Natural killer cell (primary cell): ENCODE measurements around the gene STIL. TPM values are rescaled to one million over a fixed set of nuclear protein-coding genes. Genes with fewer than 3 reads are reported as not detected.

Source experiments
- ATAC-seq, 3 donors: fragments of 150-1000 bp in 2 of 3; fragments of 200-7000 bp in 1 of 3; cut with Tn5 transposase; 1 replicate in 1 of 3; 2 replicates in 2 of 3; pipeline ENCODE4 v1.10.0; 2021; ENCODE audit warnings: mild to moderate bottlenecking in 2 of 3, moderate library complexity in 2 of 3
- DNase-seq, 2 donors: peaks; one replicate each; pipeline versions ENCODE4 v3.0.0 to v3.0.0-alpha.2; 2013 to 2021; ENCODE audit warnings: mixed read lengths in 1 of 2
- H3K27ac ChIP-seq: one replicate; pipeline ENCODE4 v1.5.1; 2013; ENCODE audit warnings: mild to moderate bottlenecking, low read length
- H3K27me3 ChIP-seq: one replicate; pipeline ENCODE4 v1.6.1; 2013; ENCODE audit warnings: low read length; ENCODE audit not compliant: control insufficient read depth, insufficient read depth
- H3K36me3 ChIP-seq: one replicate; pipeline ENCODE4 v1.6.1; 2013; ENCODE audit warnings: low read length; ENCODE audit not compliant: control insufficient read depth, insufficient read depth
- H3K4me1 ChIP-seq: one replicate; pipeline ENCODE4 v1.6.1; 2013; ENCODE audit warnings: low read length; ENCODE audit not compliant: control insufficient read depth, insufficient read depth
- H3K4me3 ChIP-seq: one replicate; pipeline ENCODE4 v1.5.1; 2013; ENCODE audit warnings: low read length
- H3K9me3 ChIP-seq: one replicate; pipeline ENCODE4 v1.6.1; 2013; ENCODE audit warnings: low read length; ENCODE audit not compliant: control insufficient read depth, insufficient read depth
- H3K27ac Mint-ChIP-seq, 2 donors: one replicate each; pipeline ENCODE4 v1.8.0; 2022; ENCODE audit warnings: mild to moderate bottlenecking in 2 of 2, mixed read lengths in 2 of 2, moderate library complexity in 1 of 2
- H3K27me3 Mint-ChIP-seq, 2 donors: one replicate each; pipeline ENCODE4 v1.8.0; 2022; ENCODE audit warnings: low read depth in 2 of 2, mixed read lengths in 2 of 2
- H3K36me3 Mint-ChIP-seq: one replicate; pipeline ENCODE4 v1.8.0; 2022; ENCODE audit warnings: mixed read lengths
- H3K4me1 Mint-ChIP-seq, 2 donors: one replicate each; pipeline ENCODE4 v1.8.0; 2022; ENCODE audit warnings: mixed read lengths in 2 of 2
- H3K4me3 Mint-ChIP-seq: one replicate; pipeline ENCODE4 v1.8.0; 2022; ENCODE audit warnings: mild to moderate bottlenecking, moderate library complexity, mixed read lengths
- H3K9me3 Mint-ChIP-seq, 2 donors: one replicate each; pipeline ENCODE4 v1.8.0; 2022; ENCODE audit warnings: mixed read lengths in 2 of 2
- CTCF ChIP-seq: fragments of 200-600 bp; IDR thresholded peaks from one replicate; pipeline ENCODE4 v1.8.0; 2022; ENCODE audit warnings: antibody characterized with exemption
- WGBS: methylation state at CpG from one replicate; pipeline ENCODE4 v1.1.7; 2013; ENCODE audit warnings: missing lambda C conversion rate; ENCODE audit not compliant: insufficient coverage; 5-methylcytosine and 5-hydroxymethylcytosine counted together
- intact Hi-C: fragments of 100-400 bp; cut with micrococcal nuclease; formaldehyde crosslinking; loops from one replicate; pipeline ENCODE4 v1.14.2; 2022
- total RNA-seq, 4 donors: library from RNA; stranded (reverse); fragments of 120-200 nt in 1 of 4; gene quantifications; one replicate each; pipeline versions ENCODE4 v1.2.3 to v1.2.4, GENCODE V29; 2013 to 2022

STIL gene
- total RNA-seq, 3 donors from 2014 or later (not counting 1 experiment from before 2014, with no cell fraction given): 2.1 to 2.9 (median 2.4) TPM

DNA sequence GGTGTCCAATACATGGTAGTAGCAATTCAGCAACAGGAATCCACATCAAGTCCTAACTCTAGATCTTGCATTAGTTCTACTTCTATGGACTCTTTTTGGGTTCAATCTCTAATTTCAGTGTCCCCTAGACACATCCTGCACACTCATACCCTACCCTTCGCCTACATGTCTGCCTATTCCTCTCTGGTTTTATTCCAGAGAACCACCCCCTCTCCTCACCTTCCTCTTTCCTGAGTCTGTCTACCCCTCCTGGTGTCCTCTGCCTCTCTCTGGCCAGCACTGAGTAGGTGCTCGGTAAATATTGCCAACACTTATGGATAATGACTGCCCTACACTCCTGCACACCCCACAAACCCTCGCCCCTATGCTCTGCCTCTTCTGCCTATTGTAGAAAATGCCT is 91.5 kb downstream of the STIL start:
- ATAC-seq: no peak

DNA sequence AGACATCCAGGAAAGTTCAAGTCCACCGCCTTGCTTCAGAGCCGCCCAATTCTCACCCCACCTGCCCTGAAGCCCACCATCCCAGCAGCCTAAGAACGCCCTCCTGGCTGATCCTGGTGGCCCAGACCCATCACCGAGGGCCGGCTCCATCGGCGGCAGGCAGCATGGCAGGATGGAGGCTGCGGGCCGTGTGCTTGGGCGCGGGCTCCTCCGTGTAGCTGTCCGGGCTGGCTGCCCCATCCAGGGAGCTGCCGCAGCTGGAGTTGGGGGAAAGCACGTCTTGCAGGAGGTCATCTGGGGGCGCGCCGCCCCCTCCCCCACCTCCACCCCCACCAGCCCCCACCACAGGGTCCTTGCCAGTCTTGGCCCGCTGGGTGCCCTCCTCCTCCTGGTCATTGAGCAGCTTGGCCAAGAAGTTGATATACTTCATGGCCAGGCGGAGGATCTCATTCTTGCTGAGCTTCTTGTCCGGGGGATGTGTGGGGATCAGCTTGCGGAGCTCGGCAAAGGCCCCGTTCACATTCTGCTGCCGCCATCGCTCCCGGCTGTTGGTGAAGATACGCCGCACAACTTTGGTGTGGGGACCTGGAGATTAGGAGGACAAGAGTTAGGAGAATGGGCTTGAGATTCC is 94.2 kb downstream of the STIL start:
- WGBS: 95% methylated on average over 24 of the region's 29 CpGs
- Mint-ChIP-seq H3K4me3 (no peak overlapping the region), H3K9me3 (no peaks in the 10 kb centered on the region), H3K27ac (no peak overlapping the region), H3K4me1 (no peaks in the 10 kb centered on the region), H3K36me3 (no peaks in the 10 kb centered on the region), H3K27me3 (peaks cover 0 to 10% of the 10 kb centered on the region in 2 donors)
- H3K4me1 ChIP-seq: no peaks in the 10 kb centered on the region
- H3K9me3 ChIP-seq: no peaks in the 10 kb centered on the region
- no peak for TF ChIP-seq CTCF
- no peak overlapping the region for H3K27ac ChIP-seq
- no peak for DNase-seq
- intact Hi-C loops: no loop called here
- H3K4me3 ChIP-seq: no peak overlapping the region
- ATAC-seq: no peak
- peaks cover 13% of the 10 kb centered on the region for H3K27me3 ChIP-seq
- H3K36me3 ChIP-seq: no peaks in the 10 kb centered on the region

More for the DNA sequence above, 91.5 kb downstream of the STIL start:
- H3K27me3 Mint-ChIP-seq: peaks cover 19 to 26% of the 10 kb centered on the region in 2 donors
- WGBS: 94% methylated on average over 3 of the region's 3 CpGs
- intact Hi-C loops: no loop called here
- TF ChIP-seq CTCF: no peak
- no peak overlapping the region for H3K27ac Mint-ChIP-seq
- no peaks in the 10 kb centered on the region for H3K9me3 Mint-ChIP-seq
- no peak overlapping the region for H3K4me3 Mint-ChIP-seq
- Histone ChIP-seq H3K4me1 (peaks cover 4% of the 10 kb centered on the region), H3K4me3 (no peak overlapping the region), H3K36me3 (no peaks in the 10 kb centered on the region), H3K27ac (no peak overlapping the region), H3K9me3 (no peaks in the 10 kb centered on the region), H3K27me3 (peaks cover 26% of the 10 kb centered on the region)
- H3K36me3 Mint-ChIP-seq: no peaks in the 10 kb centered on the region
- peaks cover 0 to 5% of the 10 kb centered on the region in 2 donors for H3K4me1 Mint-ChIP-seq
- no peak for DNase-seq

- Histone ChIP-seq H3K4me3 (no peak overlapping the region), H3K27me3 (peaks cover 9% of the 10 kb centered on the region), H3K9me3 (no peaks in the 10 kb centered on the region), H3K4me1 (no peaks in the 10 kb centered on the region), H3K36me3 (no peaks in the 10 kb centered on the region), H3K27ac (no peak overlapping the region)
- Mint-ChIP-seq H3K27me3 (peaks cover 0 to 10% of the 10 kb centered on the region in 2 donors), H3K4me1 (no peaks in the 10 kb centered on the region), H3K9me3 (no peaks in the 10 kb centered on the region), H3K36me3 (no peaks in the 10 kb centered on the region), H3K27ac (no peak overlapping the region), H3K4me3 (no peak overlapping the region)
- TF ChIP-seq CTCF: no peak
- intact Hi-C loops: no loop called here
- 84% methylated on average over 4 of the region's 4 CpGs for WGBS
- no peak for DNase-seq
- no peak for ATAC-seq
These were observed 94.9 kb downstream of the STIL start for GRCh38 chr1:47219001-47219400.
